CD14-positive monocyte (primary cell): ENCODE results near the gene LMNTD2. TPM values are rescaled to one million over a fixed set of nuclear protein-coding genes. Genes with fewer than 3 reads are reported as not detected.

Source experiments
- DNase-seq, 3 donors: peaks; one replicate each; pipeline ENCODE4 v3.0.0-alpha.2; 2011 to 2022
- H2AFZ ChIP-seq: 2 replicates; pipeline ENCODE4 v1.6.0; 2012; ENCODE audit warnings: mild to moderate bottlenecking, low read depth, low read length, inconsistent platforms; ENCODE audit not compliant: insufficient read depth, poor library complexity, severe bottlenecking
- H3K27ac ChIP-seq, 2 donors: 1 replicate in 1 of 2; 2 replicates in 1 of 2; pipeline ENCODE4 v1.5.1; 2012 to 2013; ENCODE audit warnings: low read length in 2 of 2, control low read depth in 1 of 2, inconsistent platforms in 1 of 2, low read depth in 1 of 2, mild to moderate bottlenecking in 1 of 2
- H3K27me3 ChIP-seq, 2 donors: one replicate each; pipeline versions ENCODE4 v1.6.0 to v1.6.1; 2011 to 2013; ENCODE audit warnings: low read length in 2 of 2; ENCODE audit not compliant: control insufficient read depth in 2 of 2, insufficient read depth in 2 of 2
- H3K36me3 ChIP-seq, 2 donors: replicated peaks in 1 of 2; 1 replicate in 1 of 2; 2 replicates in 1 of 2; pipeline versions ENCODE4 v1.5.1 to v1.6.1; 2012 to 2013; ENCODE audit warnings: low read length in 2 of 2, control low read depth in 1 of 2, inconsistent platforms in 1 of 2, mild to moderate bottlenecking in 1 of 2; ENCODE audit not compliant: insufficient read depth in 2 of 2, control insufficient read depth in 1 of 2
- H3K4me1 ChIP-seq, 2 donors: 1 replicate in 1 of 2; 2 replicates in 1 of 2; pipeline versions ENCODE4 v1.5.1 to v1.6.1; 2012 to 2013; ENCODE audit warnings: low read length in 2 of 2, control low read depth in 1 of 2, inconsistent platforms in 1 of 2, mild to moderate bottlenecking in 1 of 2, moderate library complexity in 1 of 2; ENCODE audit not compliant: insufficient read depth in 2 of 2, control insufficient read depth in 1 of 2
- H3K4me2 ChIP-seq: replicated peaks from 2 replicates; pipeline ENCODE3; 2012; ENCODE audit warnings: low read length, moderate library complexity, mild to moderate bottlenecking; ENCODE audit not compliant: poor library complexity, severe bottlenecking; ENCODE audit errors: extremely low read depth
- H3K4me3 ChIP-seq, 3 experiments: fragments of 200-600 bp in 1 of 3; sonication (generic) in 1 of 3; replicated peaks in 1 of 3; 1 replicate in 2 of 3; 2 replicates in 1 of 3; pipeline ENCODE4 v1.5.1; 2011 to 2013; ENCODE audit warnings: low read length in 3 of 3, mild to moderate bottlenecking in 3 of 3, control low read depth in 2 of 3, low read depth in 2 of 3, inconsistent platforms in 1 of 3, moderate library complexity in 1 of 3
- H3K79me2 ChIP-seq: 2 replicates; pipeline ENCODE4 v1.6.0; 2012; ENCODE audit warnings: mild to moderate bottlenecking, control low read depth, inconsistent platforms, low read length, moderate library complexity; ENCODE audit not compliant: insufficient read depth
- H3K9ac ChIP-seq: 2 replicates; pipeline ENCODE4 v1.6.0; 2017; ENCODE audit warnings: low read length, mild to moderate bottlenecking; ENCODE audit not compliant: insufficient read depth, poor library complexity, severe bottlenecking
- H3K9me3 ChIP-seq, 2 donors: replicated peaks in 1 of 2; 1 replicate in 1 of 2; 2 replicates in 1 of 2; pipeline versions ENCODE4 v1.5.1 to v1.6.1; 2012 to 2013; ENCODE audit warnings: low read length in 2 of 2, control low read depth in 1 of 2; ENCODE audit not compliant: control insufficient read depth in 1 of 2, insufficient read depth in 1 of 2
- H4K20me1 ChIP-seq: 2 replicates; pipeline ENCODE4 v1.6.0; 2012; ENCODE audit warnings: mild to moderate bottlenecking, low read length, control low read depth, moderate library complexity; ENCODE audit not compliant: insufficient read depth
- H3K27ac Mint-ChIP-seq, 7 donors: one replicate each; pipeline ENCODE4 v1.8.0; 2020; ENCODE audit warnings: mild to moderate bottlenecking in 7 of 7, mixed read lengths in 7 of 7, moderate library complexity in 6 of 7, inconsistent platforms in 2 of 7
- H3K27me3 Mint-ChIP-seq, 3 donors: one replicate each; pipeline ENCODE4 v1.8.0; 2021 to 2022; ENCODE audit warnings: low read depth in 3 of 3, mild to moderate bottlenecking in 3 of 3, mixed read lengths in 3 of 3, moderate library complexity in 3 of 3, inconsistent platforms in 1 of 3
- H3K36me3 Mint-ChIP-seq, 2 donors: one replicate each; pipeline ENCODE4 v1.8.0; 2020; ENCODE audit warnings: mixed read lengths in 2 of 2, inconsistent platforms in 1 of 2, mild to moderate bottlenecking in 1 of 2
- H3K4me1 Mint-ChIP-seq: one replicate; pipeline ENCODE4 v1.8.0; 2020; ENCODE audit warnings: mild to moderate bottlenecking, mixed read lengths
- H3K4me3 Mint-ChIP-seq, 2 donors: one replicate each; pipeline ENCODE4 v1.8.0; 2020; ENCODE audit warnings: mild to moderate bottlenecking in 2 of 2, mixed read lengths in 2 of 2, moderate library complexity in 1 of 2
- H3K9me3 Mint-ChIP-seq, 7 donors: one replicate each; pipeline ENCODE4 v1.8.0; 2020 to 2022; ENCODE audit warnings: mixed read lengths in 7 of 7, mild to moderate bottlenecking in 6 of 7, moderate library complexity in 6 of 7, inconsistent platforms in 2 of 7
- CTCF ChIP-seq: fragments of 200-600 bp; IDR thresholded peaks from one replicate; pipeline ENCODE4 v1.8.0; 2022; ENCODE audit warnings: antibody characterized with exemption, mild to moderate bottlenecking
- WGBS: methylation state at CpG from one replicate; pipeline ENCODE4 v1.1.5; 2013; ENCODE audit warnings: missing lambda C conversion rate; ENCODE audit not compliant: insufficient coverage; 5-methylcytosine and 5-hydroxymethylcytosine counted together
- intact Hi-C, 2 donors: fragments of 100-400 bp; cut with micrococcal nuclease; formaldehyde crosslinking; loops; one replicate each; pipeline versions ENCODE4 v1.15.0 to v1.15.1; 2023
- polyA plus RNA-seq, 3 donors: library from polyadenylated mRNA; depleted of rRNA in 1 of 3; unstranded in 2 of 3; stranded (reverse) in 1 of 3; fragments of 300-500 nt in 2 of 3; fragments of >200 nt in 1 of 3; fragmentation: Illumina TruSeq in 2 of 3; gene quantifications; 1 replicate in 2 of 3; 2 replicates in 1 of 3; pipeline ENCODE4 v1.2.3, GENCODE V29; 2012 to 2021

The LMNTD2 gene
- polyA plus RNA-seq, 3 donors, result 0.67 to 10.6 (median 1.2) TPM

DNA sequence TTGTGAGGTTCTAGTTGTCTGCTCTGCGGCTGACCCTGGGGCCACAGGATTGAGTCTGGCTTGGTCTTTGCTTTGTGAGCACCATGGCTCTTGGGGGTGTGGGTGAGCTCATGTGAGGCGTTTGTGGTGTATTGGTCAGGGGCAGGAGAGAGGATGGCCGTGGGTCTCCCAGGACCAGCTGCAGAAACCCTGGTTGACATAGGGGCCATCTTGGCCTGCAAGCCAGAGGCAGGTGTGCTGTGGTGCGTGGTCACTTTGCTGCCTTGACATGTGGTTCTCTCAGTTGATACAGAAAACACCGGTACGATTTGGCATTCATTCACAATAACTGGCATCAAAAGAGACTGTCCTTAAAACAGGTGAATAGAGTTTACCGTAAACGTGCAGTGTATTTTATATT lies 27.0 kb upstream of the LMNTD2 start:
- H3K27ac Mint-ChIP-seq, result peak overlapping the region; percentile 94 to 97 (median 95)
- H3K9me3 ChIP-seq, result no peaks in the 10 kb centered on the region
- H3K4me3 ChIP-seq, result no peak overlapping the region
- H3K9ac ChIP-seq, result peak overlapping the region; percentile 2
- peaks cover 0 to 2% (median 0%) of the 10 kb centered on the region in 3 donors for H3K27me3 Mint-ChIP-seq
- TF ChIP-seq CTCF, result no peak
- no peaks in the 10 kb centered on the region for H3K27me3 ChIP-seq
- peak overlapping the region; percentile 74 to 82 for H3K27ac ChIP-seq
- H4K20me1 ChIP-seq, result peaks cover 62% of the 10 kb centered on the region
- no peak overlapping the region for H3K4me3 Mint-ChIP-seq
- peak overlapping the region; percentile 22 for H3K4me2 ChIP-seq
- H3K4me1 Mint-ChIP-seq, result peaks cover 25% of the 10 kb centered on the region
- peaks cover 69 to 87% of the 10 kb centered on the region in 2 donors for H3K36me3 Mint-ChIP-seq
- no peak overlapping the region for H2AFZ ChIP-seq
- H3K79me2 ChIP-seq, result peaks cover 46% of the 10 kb centered on the region
- DNase-seq, result no peak
- intact Hi-C loops, result no loop called here
- no peaks in the 10 kb centered on the region for H3K9me3 Mint-ChIP-seq
- peaks cover 23 to 24% of the 10 kb centered on the region in 2 donors for H3K4me1 ChIP-seq
- 94% methylated on average over 2 of the region's 8 CpGs for WGBS
- peaks cover 55 to 78% of the 10 kb centered on the region in 2 donors for H3K36me3 ChIP-seq

DNA sequence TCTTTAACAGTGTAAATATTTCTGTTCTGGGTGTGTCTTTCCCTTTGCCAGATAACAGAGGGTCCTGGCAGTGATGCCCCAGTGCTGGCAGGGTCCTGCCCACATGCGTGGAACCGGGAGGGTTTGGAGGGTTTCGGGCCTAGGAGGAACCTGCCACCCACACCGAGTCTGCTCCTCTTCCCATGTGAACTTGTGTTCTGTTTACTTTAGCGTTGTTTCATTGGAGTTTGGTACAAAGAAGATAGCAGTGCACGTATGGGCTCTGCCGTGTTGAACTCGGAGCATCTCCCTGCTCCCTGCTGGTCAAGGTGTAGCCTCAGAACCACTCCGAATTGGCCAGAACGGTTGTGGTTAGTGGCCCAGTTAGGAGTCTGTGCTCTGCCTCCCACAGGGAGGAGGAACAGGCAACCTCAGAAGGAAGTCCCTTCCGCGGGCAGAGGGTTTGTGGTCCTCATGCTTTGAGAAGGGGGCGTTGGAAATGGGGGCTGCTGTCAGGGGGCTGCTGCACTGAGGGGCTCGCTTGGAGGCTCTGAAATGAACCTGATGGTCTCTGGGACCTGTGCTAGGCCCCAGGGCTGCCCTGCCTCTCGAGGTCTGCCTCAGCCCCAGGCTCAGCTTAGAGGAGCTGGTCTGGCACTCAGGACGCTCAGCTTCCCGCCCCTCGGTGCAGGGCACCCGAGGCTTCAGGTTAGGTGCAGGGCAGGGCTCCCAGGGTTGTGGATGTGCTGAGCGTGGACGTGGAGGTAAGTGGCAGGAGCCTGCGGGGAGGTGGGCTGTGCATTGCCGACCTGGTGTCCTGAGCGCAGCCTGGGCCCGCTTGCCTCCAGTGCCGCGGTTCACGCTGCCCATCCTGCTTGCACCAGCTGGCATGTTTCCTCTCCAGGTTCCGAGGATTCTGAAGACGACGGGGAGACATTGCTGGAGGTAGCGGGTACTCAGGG lies 26.1 kb upstream of the LMNTD2 start:
- Histone ChIP-seq H3K27me3 (no peaks in the 10 kb centered on the region), H3K9me3 (no peaks in the 10 kb centered on the region), H3K27ac (peak overlapping the region; percentile 74 to 82), H3K9ac (peak overlapping the region; percentile 2), H4K20me1 (peaks cover 69% of the 10 kb centered on the region), H2AFZ (no peak overlapping the region), H3K4me1 (peaks cover 23 to 24% of the 10 kb centered on the region in 2 donors), H3K79me2 (peaks cover 53% of the 10 kb centered on the region), H3K4me2 (no peak overlapping the region), H3K4me3 (no peak overlapping the region), H3K36me3 (peaks cover 53 to 77% of the 10 kb centered on the region in 2 donors)
- H3K9me3 Mint-ChIP-seq, result no peaks in the 10 kb centered on the region
- peak overlapping the region; percentile 94 to 97 (median 95) for H3K27ac Mint-ChIP-seq
- H3K4me3 Mint-ChIP-seq, result no peak overlapping the region
- intact Hi-C loops, result no loop called here
- no peak for DNase-seq
- WGBS, result 84% methylated on average over 30 of the region's 32 CpGs
- H3K36me3 Mint-ChIP-seq, result peaks cover 71 to 87% of the 10 kb centered on the region in 2 donors
- peaks cover 0 to 2% (median 0%) of the 10 kb centered on the region in 3 donors for H3K27me3 Mint-ChIP-seq
- H3K4me1 Mint-ChIP-seq, result peaks cover 25% of the 10 kb centered on the region
- TF ChIP-seq CTCF, result no peak
